ENCODE data around the gene USP47. TPM values are rescaled to one million over a fixed set of nuclear protein-coding genes. Genes with fewer than 3 reads are reported as not detected.

USP47 gene
- total RNA-seq, 4 donors from 2014 or later: 30.5 to 74.2 (median 43.6) TPM

DNA sequence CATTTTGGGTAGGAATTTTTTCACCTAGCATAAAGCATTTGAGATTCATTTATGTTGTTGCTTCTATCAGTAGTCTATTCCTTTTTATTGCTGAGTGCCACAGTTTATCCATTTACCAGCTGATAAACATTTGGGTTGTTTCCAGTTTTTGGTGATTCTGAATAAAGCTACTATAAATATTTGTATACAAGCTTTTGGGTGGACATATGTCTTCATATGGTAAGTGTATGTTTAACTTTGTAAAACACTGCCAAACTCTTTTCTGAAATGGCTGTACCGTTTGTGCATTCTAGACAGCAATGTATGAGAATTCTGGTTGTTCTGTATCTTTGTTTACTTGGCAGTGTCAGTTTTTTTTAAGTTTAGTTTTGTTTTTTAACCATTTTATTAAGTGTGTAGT, 16.9 kb downstream of the USP47 start:
- Histone ChIP-seq H3K9me3 (no peaks in the 10 kb centered on the region), H3K4me3 (no peak overlapping the region), H3K27me3 (no peaks in the 10 kb centered on the region), H3K4me1 (peaks cover 4 to 64% (median 6%) of the 10 kb centered on the region in 3 donors), H3K36me3 (no peaks in the 10 kb centered on the region), H3K27ac (no peak overlapping the region)
- 63 to 66% methylated on average over 1 of the region's 1 CpG for WGBS, 2 donors
- intact Hi-C loops (cut with DNase I): no loop called here
- no peak for DNase-seq
- TF ChIP-seq, protein P1, sequence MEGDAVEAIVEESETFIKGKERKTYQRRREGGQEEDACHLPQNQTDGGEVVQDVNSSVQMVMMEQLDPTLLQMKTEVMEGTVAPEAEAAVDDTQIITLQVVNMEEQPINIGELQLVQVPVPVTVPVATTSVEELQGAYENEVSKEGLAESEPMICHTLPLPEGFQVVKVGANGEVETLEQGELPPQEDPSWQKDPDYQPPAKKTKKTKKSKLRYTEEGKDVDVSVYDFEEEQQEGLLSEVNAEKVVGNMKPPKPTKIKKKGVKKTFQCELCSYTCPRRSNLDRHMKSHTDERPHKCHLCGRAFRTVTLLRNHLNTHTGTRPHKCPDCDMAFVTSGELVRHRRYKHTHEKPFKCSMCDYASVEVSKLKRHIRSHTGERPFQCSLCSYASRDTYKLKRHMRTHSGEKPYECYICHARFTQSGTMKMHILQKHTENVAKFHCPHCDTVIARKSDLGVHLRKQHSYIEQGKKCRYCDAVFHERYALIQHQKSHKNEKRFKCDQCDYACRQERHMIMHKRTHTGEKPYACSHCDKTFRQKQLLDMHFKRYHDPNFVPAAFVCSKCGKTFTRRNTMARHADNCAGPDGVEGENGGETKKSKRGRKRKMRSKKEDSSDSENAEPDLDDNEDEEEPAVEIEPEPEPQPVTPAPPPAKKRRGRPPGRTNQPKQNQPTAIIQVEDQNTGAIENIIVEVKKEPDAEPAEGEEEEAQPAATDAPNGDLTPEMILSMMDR (IDR thresholded peaks at IDR 0.05): no peak
- no peak for TF ChIP-seq POLR2A (IDR thresholded peaks at IDR 0.05)

DNA sequence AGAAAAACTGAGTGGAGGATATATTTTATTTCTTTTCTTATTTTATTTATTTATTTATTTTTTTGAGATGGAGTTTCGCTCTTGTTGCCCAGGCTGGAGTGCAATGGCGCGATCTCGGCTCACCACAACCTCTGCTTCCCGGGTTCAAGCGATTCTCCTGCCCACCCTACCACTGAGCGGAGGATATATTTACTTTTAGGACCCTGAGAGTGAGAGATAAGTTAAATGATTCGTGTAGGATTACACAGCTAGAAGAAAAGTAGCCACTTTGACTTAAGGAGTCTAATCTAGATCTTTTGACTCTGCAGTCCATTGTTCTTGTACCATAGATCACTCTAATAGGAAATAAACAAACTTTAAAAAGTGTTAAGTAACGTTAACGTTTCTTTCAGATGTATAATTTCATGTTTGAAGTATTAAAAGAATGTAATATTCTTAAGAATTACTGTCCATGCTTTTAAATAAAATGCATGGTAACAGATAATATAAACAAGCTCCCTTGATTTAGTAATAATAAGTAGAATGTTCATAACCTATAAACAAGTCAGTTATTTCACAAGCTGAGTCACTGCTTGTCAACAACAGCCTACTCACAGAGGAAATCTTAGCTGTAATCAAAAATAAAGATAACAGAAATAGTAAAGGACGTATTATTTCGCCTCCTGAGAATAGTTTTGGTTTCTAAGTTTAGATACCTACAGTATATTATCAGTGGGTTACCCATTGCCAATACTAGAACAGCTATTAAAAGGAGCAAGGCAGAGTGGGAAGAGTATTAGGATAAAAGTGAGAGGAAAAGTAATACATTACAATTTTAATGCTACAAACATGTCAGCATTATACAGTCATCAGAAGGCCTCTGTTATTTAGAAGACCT, 18.6 kb downstream of the USP47 start:
- WGBS, 2 donors: 80 to 82% methylated on average over 12 of the region's 12 CpGs
- H3K27ac ChIP-seq: peak overlapping the region in 2 of 4 donors; percentile 10 to 23
- peaks cover 4 to 58% (median 6%) of the 10 kb centered on the region in 3 donors for H3K4me1 ChIP-seq

DNA sequence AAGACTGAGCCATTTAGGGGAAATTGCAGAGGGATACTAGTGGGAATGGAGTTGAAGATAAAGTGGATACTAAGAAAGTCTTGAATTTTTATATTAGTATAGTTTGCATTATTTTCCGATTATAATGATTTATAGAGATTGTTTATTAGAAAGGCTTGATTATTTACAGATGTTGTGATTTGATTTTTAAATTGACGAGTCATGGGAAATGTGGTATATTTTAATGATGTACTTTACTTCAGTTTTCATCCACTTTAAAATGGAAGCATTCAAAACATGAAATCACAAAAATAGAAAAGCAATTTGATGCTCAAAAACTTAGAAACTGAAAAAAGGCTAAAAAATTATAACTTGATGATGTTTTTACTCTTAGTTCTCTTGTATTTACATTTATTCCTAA, 21.2 kb downstream of the USP47 start:
- no peak for DNase-seq
- intact Hi-C loops (cut with DNase I): no loop called here
- H3K27ac ChIP-seq: no peak overlapping the region
- H3K4me3 ChIP-seq: no peak overlapping the region
- no peak for TF ChIP-seq POLR2A (IDR thresholded peaks at IDR 0.05)
- TF ChIP-seq, protein P1 (IDR thresholded peaks at IDR 0.05): no peak
- peaks cover 0 to 5% (median 0%) of the 10 kb centered on the region in 3 donors for H3K9me3 ChIP-seq
- H3K27me3 ChIP-seq: no peaks in the 10 kb centered on the region
- peaks cover 0 to 32% (median under 1%) of the 10 kb centered on the region in 3 donors for H3K4me1 ChIP-seq
- H3K36me3 ChIP-seq: peaks cover 0 to 5% (median 0%) of the 10 kb centered on the region in 3 donors
- WGBS, 2 donors: 84 to 87% methylated on average over 2 of the region's 2 CpGs

More for the DNA sequence above, 18.6 kb downstream of the USP47 start:
- no peak for DNase-seq
- Histone ChIP-seq H3K4me3 (no peak overlapping the region), H3K36me3 (no peaks in the 10 kb centered on the region), H3K27me3 (no peaks in the 10 kb centered on the region), H3K9me3 (no peaks in the 10 kb centered on the region)
- intact Hi-C loops (cut with DNase I): no loop called here
- no peak for TF ChIP-seq POLR2A (IDR thresholded peaks at IDR 0.05)

DNA sequence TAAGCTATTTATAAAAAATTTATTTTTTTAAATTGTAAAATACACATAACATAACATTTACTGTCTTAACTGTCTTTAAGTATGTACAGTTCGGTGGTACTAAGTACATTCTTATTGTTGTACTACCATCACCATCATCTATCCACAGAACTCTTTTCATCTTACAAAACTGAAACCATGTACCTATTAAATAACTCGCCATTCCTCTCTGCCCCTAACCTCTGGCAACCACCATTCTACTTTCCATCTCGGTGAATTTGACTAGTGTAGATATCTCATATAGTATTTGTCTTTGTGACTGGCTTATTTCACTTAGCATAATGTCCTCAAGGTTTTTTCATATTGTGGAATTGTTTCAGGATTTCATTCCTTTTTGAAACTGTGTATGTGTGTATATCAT, 22.6 kb downstream of the USP47 start:
- peaks cover 0 to 5% (median 0%) of the 10 kb centered on the region in 3 donors for H3K9me3 ChIP-seq
- intact Hi-C loops (cut with DNase I): no loop called here
- DNase-seq: no peak
- H3K4me1 ChIP-seq: peaks cover 0 to 19% (median 0%) of the 10 kb centered on the region in 3 donors
- H3K36me3 ChIP-seq: peaks cover 0 to 5% (median 0%) of the 10 kb centered on the region in 3 donors
- 86 to 87% methylated on average over 3 of the region's 3 CpGs for WGBS, 2 donors
- H3K27ac ChIP-seq: no peak overlapping the region
- TF ChIP-seq, protein P1 (IDR thresholded peaks at IDR 0.05): no peak
- no peak for TF ChIP-seq POLR2A (IDR thresholded peaks at IDR 0.05)
- no peak overlapping the region for H3K4me3 ChIP-seq
- H3K27me3 ChIP-seq: no peaks in the 10 kb centered on the region

DNA sequence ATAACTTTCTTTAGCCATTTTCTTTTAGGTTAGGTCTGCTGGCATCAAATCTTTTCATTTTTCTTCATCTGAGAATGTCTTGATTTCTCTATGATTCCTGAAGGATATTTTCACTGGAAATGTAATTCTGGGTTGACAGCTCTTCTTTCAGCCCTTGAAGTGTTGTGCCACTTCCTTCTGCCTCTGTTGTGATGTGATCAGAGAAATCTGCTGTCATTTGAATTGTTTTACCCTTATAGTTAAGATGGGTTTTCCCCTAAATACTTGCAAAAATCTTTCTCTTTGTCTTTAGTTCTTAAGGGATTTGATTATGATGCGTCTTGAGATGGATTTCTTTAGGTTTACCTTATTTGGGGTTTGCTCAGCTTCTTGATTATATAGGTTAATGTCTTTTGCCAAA, 23.0 kb downstream of the USP47 start:
- no peaks in the 10 kb centered on the region for H3K27me3 ChIP-seq
- H3K9me3 ChIP-seq: peaks cover 0 to 5% (median 0%) of the 10 kb centered on the region in 3 donors
- H3K36me3 ChIP-seq: peaks cover 0 to 5% (median 0%) of the 10 kb centered on the region in 3 donors
- H3K4me3 ChIP-seq: no peak overlapping the region
- H3K27ac ChIP-seq: no peak overlapping the region
- peaks cover 0 to 15% (median 0%) of the 10 kb centered on the region in 3 donors for H3K4me1 ChIP-seq
- TF ChIP-seq, protein P1 (IDR thresholded peaks at IDR 0.05): no peak
- no peak for TF ChIP-seq POLR2A (IDR thresholded peaks at IDR 0.05)
- DNase-seq: no peak
- 36 to 53% methylated on average over 1 of the region's 1 CpG for WGBS, 2 donors
- intact Hi-C loops (cut with DNase I): no loop called here

Data from esophagus squamous epithelium (tissue), 5 donors.